GM21825 (cell line): ENCODE results near the gene DSTYK.

ENCODE experiments used
- ATAC-seq: cut with Tn5 transposase; IDR thresholded peaks from one replicate; pipeline ENCODE4 v1.9.1; 2021; ENCODE audit warnings: mild to moderate bottlenecking, moderate library complexity; ENCODE audit not compliant: unreplicated experiment

The DSTYK gene

GRCh38 chr1:205133287-205133686 is 78.2 kb downstream of the DSTYK start:
- no peak for ATAC-seq

- ATAC-seq, result no peak
Measured at GRCh38 chr1:205129447-205130029, 82.0 kb downstream of the DSTYK start.

GRCh38 chr1:205128050-205128449 is 83.5 kb downstream of the DSTYK start:
- ATAC-seq, result no peak

GRCh38 chr1:205127646-205128045 is 83.9 kb downstream of the DSTYK start:
- no peak for ATAC-seq

DNA sequence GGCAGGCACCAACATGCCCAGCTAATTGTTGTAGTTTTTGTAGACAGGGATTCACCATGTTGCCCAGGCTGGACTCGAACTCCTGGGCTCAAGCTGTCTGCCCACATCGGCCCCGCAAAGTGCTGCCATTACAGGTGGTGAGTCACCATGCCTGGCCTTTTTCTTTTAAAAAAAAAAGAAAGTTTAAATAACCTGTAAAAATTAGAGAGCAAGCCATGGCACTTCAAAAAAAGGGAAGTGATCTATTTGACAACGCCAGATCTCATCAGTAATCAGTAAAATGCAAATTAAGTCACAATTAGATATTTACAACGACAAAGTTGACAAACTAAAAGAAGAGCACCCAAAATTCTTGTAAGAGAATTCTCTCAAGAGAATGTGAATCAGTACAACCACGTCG is 86.8 kb downstream of the DSTYK start:
- no peak for ATAC-seq

- ATAC-seq, result no peak
Measured at GRCh38 chr1:205122489-205122882, 89.0 kb downstream of the DSTYK start.

DNA sequence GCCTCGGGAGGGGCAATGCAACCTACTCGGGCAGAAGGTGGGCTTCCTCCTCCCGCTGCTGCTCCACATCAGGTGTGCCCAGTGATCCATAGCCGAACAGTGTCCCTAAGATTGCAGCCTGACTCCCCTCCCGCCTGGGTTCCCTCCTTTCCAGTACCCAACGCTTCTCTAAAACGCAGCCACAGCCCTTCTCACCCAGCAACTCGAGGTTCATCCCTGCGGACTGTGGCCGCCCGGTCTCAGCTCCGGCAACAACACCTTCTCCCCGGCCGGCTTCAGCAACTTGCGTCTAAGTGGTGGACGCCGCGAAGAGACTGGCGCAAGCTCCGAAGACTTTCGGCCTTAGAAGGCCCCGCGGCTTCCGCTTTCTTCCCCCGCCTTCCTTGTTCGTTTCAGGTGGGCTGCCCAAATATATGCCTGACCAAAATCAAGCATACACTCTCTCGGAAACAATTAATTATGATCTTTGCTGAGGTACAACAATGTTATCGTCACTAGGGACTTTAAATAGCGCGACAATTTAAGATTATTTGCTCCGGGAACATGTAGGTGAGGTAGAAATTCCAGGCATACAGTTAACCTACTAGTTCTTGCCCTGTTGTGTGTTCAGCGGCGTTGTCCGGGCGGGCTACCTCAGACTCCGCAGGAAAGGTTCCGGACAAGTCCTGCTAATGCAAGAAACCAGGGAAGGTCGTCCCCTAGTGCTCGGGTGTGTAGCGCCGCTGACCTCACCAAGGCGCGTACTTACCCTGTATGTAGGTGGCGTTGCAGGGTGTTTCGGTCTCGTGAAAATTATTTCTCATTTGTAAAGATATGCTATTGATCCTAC is 89.6 kb downstream of the DSTYK start, which contains the start of gene RBBP5:
Gene RBBP5 (minus strand): TSS at position 319 of the 829 bp plus-strand sequence. CDS start 105 bp downstream, at position 214.
- peak; percentile 93 for ATAC-seq

DNA sequence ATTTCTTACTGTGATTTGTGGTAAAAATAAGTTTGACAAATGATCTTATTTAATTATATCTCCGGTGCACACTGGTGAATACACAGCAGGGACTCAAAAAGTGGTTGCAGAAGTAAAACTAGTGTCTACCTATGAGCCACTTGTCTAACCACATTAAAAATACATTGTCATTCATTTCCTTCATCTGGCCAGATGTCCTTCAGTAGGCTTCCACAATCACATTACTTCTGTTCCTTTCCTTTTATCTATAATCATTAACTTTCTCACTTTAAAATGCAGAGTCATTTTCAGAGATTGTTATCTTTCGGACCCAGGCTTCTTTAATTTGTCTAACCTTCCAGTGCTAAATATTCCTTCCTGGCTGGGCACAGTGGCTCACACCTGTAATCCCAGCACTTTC is 92.8 kb downstream of the DSTYK start:
- no peak for ATAC-seq

DNA sequence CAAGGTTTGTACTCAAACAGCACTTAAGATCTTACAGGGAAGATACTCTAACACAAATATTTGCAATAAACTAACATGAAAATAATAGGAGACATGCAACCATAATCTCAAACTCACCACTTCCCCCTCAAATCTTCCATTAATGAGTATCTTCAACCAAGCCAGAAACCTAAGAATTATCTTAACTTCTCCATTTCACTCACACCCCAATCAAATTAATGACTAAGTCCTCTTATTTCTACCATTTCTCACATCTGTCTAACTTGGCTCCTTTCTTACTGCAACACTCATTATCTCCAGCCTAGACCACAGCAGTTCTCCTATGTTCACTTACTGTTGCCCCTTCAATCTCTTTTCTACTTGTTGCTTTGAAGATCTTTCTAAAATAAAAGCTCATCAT is 100.1 kb downstream of the DSTYK start:
- ATAC-seq, result no peak

DNA sequence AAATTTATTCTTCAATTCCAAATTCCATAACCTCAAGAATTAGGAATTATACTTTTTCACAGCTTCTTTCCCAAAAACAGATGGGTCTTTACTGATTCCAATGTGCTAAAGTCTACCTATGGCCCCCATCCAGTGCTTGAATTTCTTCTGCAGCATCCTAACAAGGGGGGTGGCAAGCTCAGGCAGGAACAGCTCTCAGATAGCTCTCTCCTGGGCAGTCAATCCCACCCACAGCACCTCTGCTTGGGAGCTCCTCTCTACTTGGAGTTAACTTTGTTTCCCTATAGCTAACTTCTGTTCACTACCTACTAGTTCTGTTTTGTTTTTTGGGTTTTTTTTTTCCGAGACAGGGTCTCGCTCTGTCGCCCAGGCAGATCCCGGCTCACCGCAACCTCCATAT is 101.8 kb downstream of the DSTYK start:
- ATAC-seq, result no peak

GRCh38 chr1:205109269-205109668 is 102.2 kb downstream of the DSTYK start:
- no peak for ATAC-seq

DNA sequence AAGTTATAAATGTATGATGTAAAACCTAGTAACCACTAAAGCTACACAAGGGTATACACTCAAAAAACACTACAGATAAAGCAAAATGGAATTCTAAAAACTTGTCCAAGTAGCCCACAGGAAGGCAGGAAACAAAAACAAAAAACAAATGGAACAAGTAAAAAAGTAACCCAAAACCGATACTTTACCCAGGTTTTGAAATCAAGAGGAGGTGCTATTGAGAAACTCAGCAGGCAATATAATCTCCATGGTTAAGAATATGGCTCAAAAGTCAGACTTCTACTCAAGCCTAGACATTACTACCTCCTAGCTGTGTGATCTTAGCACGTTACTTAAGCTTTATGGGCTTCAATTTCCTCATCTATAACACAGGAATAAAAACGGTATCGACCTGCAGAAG is 103.0 kb downstream of the DSTYK start:
- ATAC-seq, result no peak

DNA sequence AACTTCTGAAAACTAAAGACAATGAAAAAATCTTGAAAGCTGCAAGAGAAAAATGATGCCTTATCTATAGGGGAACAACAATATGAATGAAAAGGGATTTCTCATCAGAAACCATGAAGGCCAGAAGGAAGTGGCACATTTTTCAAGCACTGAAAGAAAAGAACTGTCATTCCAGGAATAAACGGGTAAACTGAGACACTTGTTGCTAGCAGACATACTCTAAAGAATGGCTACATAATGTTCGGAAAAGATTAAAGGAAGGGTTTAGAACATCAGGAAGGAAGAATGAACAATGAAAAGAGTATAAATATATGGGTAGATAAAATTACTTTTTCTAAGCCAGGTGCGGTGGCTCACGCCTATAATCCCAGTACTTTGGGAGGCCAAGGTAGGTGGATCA is 104.2 kb downstream of the DSTYK start:
- no peak for ATAC-seq

GRCh38 chr1:205102404-205102803 is 109.1 kb downstream of the DSTYK start:
- ATAC-seq, result no peak

- no peak for ATAC-seq
Measured at GRCh38 chr1:205098242-205098641, 113.3 kb downstream of the DSTYK start.

GRCh38 chr1:205095422-205095821 is 116.1 kb downstream of the DSTYK start:
- ATAC-seq, result no peak
